Endothelial cell of umbilical vein (primary cell): ENCODE results near the gene TM9SF1. TPM values are rescaled to one million over a fixed set of nuclear protein-coding genes. Genes with fewer than 3 reads are reported as not detected.

Experiments used
- BruUV-seq: library from RNA; stranded (reverse); fragments of 400-500 nt; replicated peaks from 2 replicates; lab custom pipeline; 2021; lab: Mats Ljungman, UMichigan
- CTCF ChIA-PET: fragments of 300-600, 350-600 bp; sonication (Branson Sonifier 250); formaldehyde crosslinking; loops from one replicate; lab custom pipeline; 2021; ENCODE audit warnings: antibody characterized with exemption, inconsistent platforms; lab: Charles Lee
- POLR2A ChIA-PET: fragments of 300-600, 350-600 bp; sonication (Branson Sonifier 250); formaldehyde crosslinking; loops from one replicate; lab custom pipeline; 2021; ENCODE audit warnings: antibody characterized with exemption, inconsistent platforms; lab: Charles Lee
- DNase-seq: peaks from one replicate; pipeline ENCODE4 v3.0.0-alpha.2; 2011; ENCODE audit warnings: low read depth, low spot score
- FAIRE-seq: peaks from 2 replicates; lab custom pipeline; 2011; peaks lifted over from hg19 to GRCh38; lab: Jason Lieb, UNC
- H2AFZ ChIP-seq: 2 replicates; pipeline ENCODE4 v1.6.0; 2012; ENCODE audit warnings: low read depth, low read length, control low read depth, inconsistent platforms
- H3K27ac ChIP-seq: 2 replicates; pipeline ENCODE4 v1.5.1; 2011; ENCODE audit warnings: low read depth, mild to moderate bottlenecking, control low read depth, low read length, moderate library complexity; ENCODE audit not compliant: insufficient read depth
- H3K27me3 ChIP-seq, 2 experiments: 2 replicates each; pipeline versions ENCODE4 v1.6.0 to v1.6.1; 2011; ENCODE audit warnings: low read length in 2 of 2, mixed read lengths in 1 of 2; ENCODE audit not compliant: control insufficient read depth in 2 of 2, insufficient read depth in 2 of 2
- H3K36me3 ChIP-seq, 2 experiments: 2 replicates in 1 of 2; 3 replicates in 1 of 2; pipeline ENCODE4 v1.5.1; 2011; ENCODE audit warnings: low read length in 2 of 2, mild to moderate bottlenecking in 1 of 2, moderate library complexity in 1 of 2; ENCODE audit not compliant: control insufficient read depth in 2 of 2, insufficient read depth in 2 of 2; ENCODE audit errors: extremely low read depth in 1 of 2
- H3K4me1 ChIP-seq: 3 replicates; pipeline ENCODE4 v1.5.1; 2011; ENCODE audit warnings: mild to moderate bottlenecking, low read length; ENCODE audit not compliant: control insufficient read depth, insufficient read depth; ENCODE audit errors: extremely low read depth
- H3K4me2 ChIP-seq: 2 replicates; pipeline ENCODE4 v1.6.1; 2011; ENCODE audit warnings: low read length, control low read depth, mixed read lengths; ENCODE audit not compliant: insufficient read depth
- H3K4me3 ChIP-seq, 3 experiments: fragments of 200-600 bp in 1 of 3; sonication (generic), shearing (Covaris generic) in 1 of 3; replicated peaks in 1 of 3; 2 replicates each; pipeline ENCODE4 v1.5.1; 2011 to 2016; ENCODE audit warnings: control low read depth in 3 of 3, low read length in 3 of 3, mild to moderate bottlenecking in 2 of 3, inconsistent platforms in 1 of 3, low read depth in 1 of 3, moderate library complexity in 1 of 3; ENCODE audit not compliant: insufficient read depth in 1 of 3
- H3K79me2 ChIP-seq: 2 replicates; pipeline ENCODE4 v1.6.0; 2012; ENCODE audit warnings: low read length, inconsistent platforms; ENCODE audit not compliant: control insufficient read depth, insufficient read depth
- H3K9ac ChIP-seq: replicated peaks from 2 replicates; pipeline ENCODE3; 2011; ENCODE audit warnings: low read length, control low read depth; ENCODE audit not compliant: insufficient read depth; ENCODE audit errors: extremely low read depth
- H3K9me1 ChIP-seq: replicated peaks from 3 replicates; pipeline ENCODE4 v1.6.0; 2011; ENCODE audit warnings: mild to moderate bottlenecking, low read length; ENCODE audit not compliant: control insufficient read depth, insufficient read depth; ENCODE audit errors: extremely low read depth
- H3K9me3 ChIP-seq: replicated peaks from 2 replicates; pipeline ENCODE4 v1.5.1; 2012; ENCODE audit warnings: low read length, inconsistent platforms; ENCODE audit not compliant: control insufficient read depth, insufficient read depth
- H4K20me1 ChIP-seq: replicated peaks from 2 replicates; pipeline ENCODE3; 2011; ENCODE audit warnings: mild to moderate bottlenecking, low read length; ENCODE audit not compliant: control insufficient read depth, insufficient read depth; ENCODE audit errors: extremely low read depth
- CTCF ChIP-seq, 2 donors: IDR thresholded peaks; 1 replicate in 1 of 2; 2 replicates in 1 of 2; pipeline ENCODE4 v1.5.1; 2011; ENCODE audit warnings: low read length in 2 of 2, mild to moderate bottlenecking in 2 of 2, moderate library complexity in 2 of 2, control low read depth in 1 of 2, inconsistent platforms in 1 of 2, low read depth in 1 of 2; ENCODE audit not compliant: insufficient read depth in 1 of 2; ENCODE audit errors: extremely low read depth in 1 of 2
- GATA2 ChIP-seq: IDR thresholded peaks from 2 replicates; pipeline ENCODE4 v1.7.0; 2011; ENCODE audit warnings: low read depth, mild to moderate bottlenecking, moderate library complexity, mixed read lengths, low read length; ENCODE audit not compliant: insufficient read length, insufficient read depth
- JUN ChIP-seq: IDR thresholded peaks from 2 replicates; pipeline ENCODE4 v1.6.1; 2011; ENCODE audit warnings: borderline replicate concordance, low read depth; ENCODE audit not compliant: insufficient read length, insufficient read depth
- POLR2AphosphoS5 ChIP-seq: IDR thresholded peaks from 2 replicates; pipeline ENCODE4 v1.6.1; 2012; ENCODE audit warnings: low read depth, mild to moderate bottlenecking, control low read depth, low read length, moderate library complexity; ENCODE audit not compliant: insufficient read depth
- dilution Hi-C: fragments of 300-500 bp; cut with MboI; formaldehyde crosslinking; loops from one replicate; pipeline ENCODE4 v1.15.0; 2019; ENCODE audit warnings: low sequenced_read_pairs; ENCODE audit not compliant: extremely low pct_ligation_motif_present
- intact Hi-C: fragments of 100-400 bp; cut with micrococcal nuclease; formaldehyde crosslinking; loops from one replicate; pipeline ENCODE4 v1.10.0; 2022
- polyA plus RNA-seq, 4 experiments: library from polyadenylated mRNA; depleted of rRNA in 3 of 4; stranded (reverse) in 3 of 4; unstranded in 1 of 4; fragments of >200 nt; gene quantifications; 2 replicates each; pipeline versions ENCODE4 v1.2.1 to v1.2.3, GENCODE V29; 2011 to 2012; ENCODE audit warnings: missing spikeins in 1 of 4
- total RNA-seq: library from RNA; stranded (reverse); gene quantifications from 2 replicates; pipeline ENCODE4 v1.2.3, GENCODE V29; 2021

TM9SF1 gene
- total and polyA plus RNA-seq, 2 donors (not counting 3 experiments of a cell fraction or from before 2014, with no cell fraction given), result 60.7 to 71.5 TPM

GRCh38 chr14:24181371-24182077, 13.7 kb downstream of the TM9SF1 start:
- no peak overlapping the region for H3K4me2 ChIP-seq
- POLR2A ChIA-PET, result no interaction called here
- H4K20me1 ChIP-seq, result no peaks in the 10 kb centered on the region
- no peak for DNase-seq
- no peak for FAIRE-seq
- no peak overlapping the region for H3K27ac ChIP-seq
- no peak overlapping the region for H2AFZ ChIP-seq
- H3K27me3 ChIP-seq, result no peaks in the 10 kb centered on the region
- no TSS peak for BruUV-seq
- dilution Hi-C loops (no loop called here), intact Hi-C loops (no loop called here)
- no peak overlapping the region for H3K9ac ChIP-seq
- CTCF ChIA-PET, result interaction anchor here (0.8 to 2.4 kb wide), 3 partner anchors 21 to 116 kb away, joined by 3 to 9 read pairs (median 7); partner anchors contain the start of gene IRF9
- H3K9me1 ChIP-seq, result no peaks in the 10 kb centered on the region
- H3K4me3 ChIP-seq, result no peak overlapping the region
- no peaks in the 10 kb centered on the region for H3K4me1 ChIP-seq
- H3K79me2 ChIP-seq, result no peaks in the 10 kb centered on the region
- TF ChIP-seq JUN (no peak), POLR2AphosphoS5 (no peak), GATA2 (no peak)
- H3K36me3 ChIP-seq, result peaks cover 0 to 42% of the 10 kb centered on the region in 2 experiments
- no peaks in the 10 kb centered on the region for H3K9me3 ChIP-seq

- Histone ChIP-seq H3K9me1 (no peaks in the 10 kb centered on the region), H4K20me1 (no peaks in the 10 kb centered on the region), H3K9ac (no peak overlapping the region), H3K27me3 (no peaks in the 10 kb centered on the region), H3K4me3 (no peak overlapping the region), H3K4me1 (no peaks in the 10 kb centered on the region), H2AFZ (no peak overlapping the region), H3K4me2 (no peak overlapping the region), H3K36me3 (peaks cover 0 to 34% of the 10 kb centered on the region in 2 experiments), H3K9me3 (no peaks in the 10 kb centered on the region), H3K79me2 (no peaks in the 10 kb centered on the region), H3K27ac (peak overlapping the region; percentile 30)
- DNase-seq (peak; percentile 50), FAIRE-seq (peak; percentile 84)
- TF ChIP-seq POLR2AphosphoS5 (no peak), CTCF (IDR thresholded peaks at IDR 0.05; ENCODE audit: extremely low read depth in 1 of 2, insufficient read depth in 1 of 2, low read depth in 1 of 2, low read length in 2 of 2) (no peak), JUN (peak; percentile 28)
- intact Hi-C loops (no loop called here), dilution Hi-C loops (no loop called here)
- POLR2A ChIA-PET, result interaction anchor here (0.9 kb wide), 1 partner anchor 15 kb away, joined by 3 read pairs; the partner anchor contains the start of gene TM9SF1
- CTCF ChIA-PET, result interaction anchor here (0.8 to 2.4 kb wide), 4 partner anchors 8 to 122 kb away, joined by 3 to 9 read pairs (median 4); partner anchors contain the start of genes IPO4, IRF9 and PSME1
- BruUV-seq, result no TSS peak
Observed at GRCh38 chr14:24179961-24180796, 15.1 kb downstream of the TM9SF1 start.
